Gastroesophageal sphincter (tissue), 3 donors: ENCODE results near the gene CYP4F12.

ENCODE experiments used
- POLR2AphosphoS5 ChIP-seq: sonication (generic); formaldehyde crosslinking; IDR thresholded peaks from one replicate; pipeline ENCODE4 v1.6.1; 2017; ENCODE audit warnings: antibody characterized with exemption
- TF ChIP-seq, protein P1 (sequence below), 4 experiments: fragments of 200-600 bp in 2 of 4; fragments of 450-650 bp in 2 of 4; sonication (generic) in 1 of 4; IDR thresholded peaks; one replicate each; pipeline ENCODE4 v1.5.1; 2017 to 2019; ENCODE audit warnings: antibody characterized with exemption in 4 of 4, mild to moderate bottlenecking in 2 of 4, moderate library complexity in 2 of 4

DNA sequence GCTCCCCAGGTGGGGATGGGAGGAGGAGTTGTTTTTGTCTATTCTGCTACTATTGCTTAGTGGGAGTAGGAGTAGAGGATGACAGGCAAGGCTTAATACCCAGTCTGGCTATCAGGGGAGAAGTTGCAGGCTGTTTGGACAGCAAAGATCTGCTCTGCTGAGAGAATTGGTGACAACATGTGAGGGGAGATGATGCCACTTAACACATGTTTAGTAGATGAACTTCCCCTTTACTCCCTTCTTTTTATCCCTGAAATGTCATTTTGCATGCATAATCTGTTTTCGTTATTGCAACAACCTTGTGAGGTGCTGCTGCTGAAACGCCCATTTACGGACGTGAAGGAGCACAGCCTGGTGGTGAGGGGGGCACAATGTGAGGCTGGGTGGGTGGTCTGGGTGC is 3.0 kb upstream of the CYP4F12 start:
- TF ChIP-seq, protein P1, sequence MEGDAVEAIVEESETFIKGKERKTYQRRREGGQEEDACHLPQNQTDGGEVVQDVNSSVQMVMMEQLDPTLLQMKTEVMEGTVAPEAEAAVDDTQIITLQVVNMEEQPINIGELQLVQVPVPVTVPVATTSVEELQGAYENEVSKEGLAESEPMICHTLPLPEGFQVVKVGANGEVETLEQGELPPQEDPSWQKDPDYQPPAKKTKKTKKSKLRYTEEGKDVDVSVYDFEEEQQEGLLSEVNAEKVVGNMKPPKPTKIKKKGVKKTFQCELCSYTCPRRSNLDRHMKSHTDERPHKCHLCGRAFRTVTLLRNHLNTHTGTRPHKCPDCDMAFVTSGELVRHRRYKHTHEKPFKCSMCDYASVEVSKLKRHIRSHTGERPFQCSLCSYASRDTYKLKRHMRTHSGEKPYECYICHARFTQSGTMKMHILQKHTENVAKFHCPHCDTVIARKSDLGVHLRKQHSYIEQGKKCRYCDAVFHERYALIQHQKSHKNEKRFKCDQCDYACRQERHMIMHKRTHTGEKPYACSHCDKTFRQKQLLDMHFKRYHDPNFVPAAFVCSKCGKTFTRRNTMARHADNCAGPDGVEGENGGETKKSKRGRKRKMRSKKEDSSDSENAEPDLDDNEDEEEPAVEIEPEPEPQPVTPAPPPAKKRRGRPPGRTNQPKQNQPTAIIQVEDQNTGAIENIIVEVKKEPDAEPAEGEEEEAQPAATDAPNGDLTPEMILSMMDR (IDR thresholded peaks at IDR 0.05) = no peak
- no peak for TF ChIP-seq POLR2AphosphoS5
